ENCODE data around the gene PLCD1.

DNA sequence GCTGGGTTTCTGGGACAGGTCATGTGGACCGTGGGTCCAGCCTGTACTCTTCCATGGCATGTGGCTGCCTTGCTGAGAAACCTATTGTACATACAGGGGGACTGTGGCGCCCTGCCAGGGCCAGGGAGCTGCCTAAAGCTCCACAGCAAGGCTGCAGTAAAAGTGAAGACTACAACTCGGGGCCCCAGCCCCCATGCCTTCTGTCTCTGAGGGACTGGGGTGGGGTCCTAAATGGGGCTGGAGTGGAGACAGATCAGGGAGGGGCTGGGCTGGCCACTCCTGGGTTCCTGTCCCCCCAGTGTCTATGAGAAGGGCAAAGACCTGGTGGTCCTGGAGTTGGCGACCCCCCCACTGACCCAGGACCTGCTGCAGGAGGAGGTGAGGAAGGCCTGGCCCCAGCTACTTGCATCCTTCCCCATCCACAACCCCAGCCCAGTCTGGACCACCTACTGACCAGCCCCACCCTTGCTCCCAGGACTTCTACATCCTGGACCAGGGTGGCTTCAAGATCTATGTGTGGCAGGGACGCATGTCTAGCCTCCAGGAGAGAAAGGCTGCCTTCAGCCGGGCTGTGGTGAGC lies 31.6 kb downstream of the PLCD1 start:
- TF ChIP-seq, protein P1, sequence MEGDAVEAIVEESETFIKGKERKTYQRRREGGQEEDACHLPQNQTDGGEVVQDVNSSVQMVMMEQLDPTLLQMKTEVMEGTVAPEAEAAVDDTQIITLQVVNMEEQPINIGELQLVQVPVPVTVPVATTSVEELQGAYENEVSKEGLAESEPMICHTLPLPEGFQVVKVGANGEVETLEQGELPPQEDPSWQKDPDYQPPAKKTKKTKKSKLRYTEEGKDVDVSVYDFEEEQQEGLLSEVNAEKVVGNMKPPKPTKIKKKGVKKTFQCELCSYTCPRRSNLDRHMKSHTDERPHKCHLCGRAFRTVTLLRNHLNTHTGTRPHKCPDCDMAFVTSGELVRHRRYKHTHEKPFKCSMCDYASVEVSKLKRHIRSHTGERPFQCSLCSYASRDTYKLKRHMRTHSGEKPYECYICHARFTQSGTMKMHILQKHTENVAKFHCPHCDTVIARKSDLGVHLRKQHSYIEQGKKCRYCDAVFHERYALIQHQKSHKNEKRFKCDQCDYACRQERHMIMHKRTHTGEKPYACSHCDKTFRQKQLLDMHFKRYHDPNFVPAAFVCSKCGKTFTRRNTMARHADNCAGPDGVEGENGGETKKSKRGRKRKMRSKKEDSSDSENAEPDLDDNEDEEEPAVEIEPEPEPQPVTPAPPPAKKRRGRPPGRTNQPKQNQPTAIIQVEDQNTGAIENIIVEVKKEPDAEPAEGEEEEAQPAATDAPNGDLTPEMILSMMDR (IDR thresholded peaks at IDR 0.05): no peak
- TF ChIP-seq POLR2AphosphoS5 (IDR thresholded peaks at IDR 0.05) (no peak), POLR2A (IDR thresholded peaks at IDR 0.05) (no peak)
